Muscle layer of colon (tissue), 2 donors: Measurements from ENCODE around the gene CD82.
"Not testable (repeated sequence)": the region's sequence is repeated elsewhere in the genome, so short reads cannot be mapped to it uniquely, and the experiment has no call there.

Source experiments
- H3K27ac ChIP-seq: one replicate; pipeline ENCODE4 v1.7.0; 2013; ENCODE audit warnings: low read depth, mild to moderate bottlenecking, low read length, moderate library complexity
- H3K27me3 ChIP-seq, 2 donors: one replicate each; pipeline ENCODE4 v1.7.0; 2013; ENCODE audit warnings: low read length in 2 of 2, mild to moderate bottlenecking in 2 of 2; ENCODE audit not compliant: insufficient read depth in 2 of 2, control insufficient read depth in 1 of 2
- H3K36me3 ChIP-seq: one replicate; pipeline ENCODE4 v1.7.0; 2013; ENCODE audit warnings: mild to moderate bottlenecking, low read length; ENCODE audit not compliant: insufficient read depth
- H3K4me1 ChIP-seq: one replicate; pipeline ENCODE4 v1.7.0; 2013; ENCODE audit warnings: mild to moderate bottlenecking, low read length; ENCODE audit not compliant: insufficient read depth
- H3K4me3 ChIP-seq, 2 donors: one replicate each; pipeline ENCODE4 v1.7.0; 2013; ENCODE audit warnings: low read length in 2 of 2, low read depth in 1 of 2, mild to moderate bottlenecking in 1 of 2, moderate library complexity in 1 of 2
- H3K9ac ChIP-seq: one replicate; pipeline ENCODE4 v1.7.0; 2013; ENCODE audit warnings: low read length
- H3K9me3 ChIP-seq: one replicate; pipeline ENCODE4 v1.7.0; 2013; ENCODE audit warnings: mild to moderate bottlenecking, low read length
- donor health status: abdominal sarcoma.
- donor health status: Adenocarcinoma of cecum.

Gene CD82

DNA sequence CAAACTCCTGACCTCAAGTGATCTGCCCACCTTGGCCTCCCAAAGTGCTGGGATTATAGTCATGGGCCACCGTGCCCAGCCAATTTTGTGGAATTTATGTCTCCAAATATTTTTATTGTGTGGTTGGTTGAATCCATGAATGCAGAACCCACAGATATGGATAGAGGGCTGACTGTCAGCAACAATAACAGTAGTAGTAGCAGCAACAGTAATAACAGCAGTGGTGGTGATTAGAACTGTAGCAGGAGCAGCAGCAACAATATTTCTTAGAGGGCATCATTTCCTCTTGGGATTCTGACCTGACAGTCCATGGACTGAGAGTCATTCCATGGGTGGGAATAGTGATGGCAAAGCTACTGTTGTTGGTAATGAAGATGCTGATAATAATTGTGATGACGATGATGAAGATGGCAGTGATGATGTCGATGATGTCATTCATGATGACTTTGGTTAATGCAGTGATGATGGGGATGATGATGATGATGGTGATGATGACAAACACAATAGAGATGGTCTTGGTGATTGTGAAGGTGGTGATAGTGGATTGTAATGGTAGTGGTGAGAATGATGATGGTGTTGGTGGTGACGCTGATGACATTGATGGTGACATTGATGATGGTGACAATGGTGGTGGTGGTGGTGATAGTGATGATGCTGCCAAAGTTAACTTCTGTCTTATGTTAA is 13.9 kb upstream of the CD82 start:
- Histone ChIP-seq H3K36me3 (no peaks in the 10 kb centered on the region), H3K9ac (no peak overlapping the region), H3K27me3 (no peaks in the 10 kb centered on the region), H3K9me3 (no peaks in the 10 kb centered on the region), H3K27ac (no peak overlapping the region), H3K4me1 (no peaks in the 10 kb centered on the region), H3K4me3 (no peak overlapping the region)

DNA sequence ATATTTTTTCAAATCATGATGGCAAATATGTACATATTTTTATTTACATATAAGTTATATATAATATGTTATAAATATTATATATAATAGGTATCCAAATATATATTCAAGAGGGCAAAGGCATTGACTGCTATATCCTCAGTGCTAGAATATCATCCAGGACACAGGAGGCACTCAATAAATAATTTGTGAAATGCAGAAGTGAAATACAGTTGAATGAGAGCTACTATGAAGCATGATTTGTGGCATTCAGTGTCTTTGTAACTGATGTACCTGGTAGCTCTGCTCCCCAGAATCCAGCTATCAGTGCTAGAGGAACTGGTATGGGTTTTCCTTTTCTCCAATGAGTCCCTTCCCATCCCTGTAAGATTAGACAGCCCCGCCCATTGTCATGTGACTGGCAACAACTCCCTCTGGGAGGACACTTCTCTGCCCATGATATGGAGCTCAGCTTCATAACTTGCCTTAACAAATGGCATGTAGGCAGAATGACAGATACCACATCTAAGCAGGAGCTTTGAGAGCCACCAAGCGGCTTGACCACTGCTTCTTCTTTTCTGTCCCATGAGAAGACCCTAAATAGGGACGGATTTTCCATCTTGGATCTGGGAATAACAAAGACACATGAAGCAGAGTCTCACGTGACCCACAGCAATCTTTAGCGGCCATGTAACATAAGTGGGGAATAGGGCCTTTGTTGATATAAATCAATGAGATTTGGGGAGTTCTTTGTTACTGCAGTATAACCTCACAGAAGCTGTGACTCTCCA is 10.2 kb upstream of the CD82 start:
- no peak overlapping the region for H3K4me3 ChIP-seq

DNA sequence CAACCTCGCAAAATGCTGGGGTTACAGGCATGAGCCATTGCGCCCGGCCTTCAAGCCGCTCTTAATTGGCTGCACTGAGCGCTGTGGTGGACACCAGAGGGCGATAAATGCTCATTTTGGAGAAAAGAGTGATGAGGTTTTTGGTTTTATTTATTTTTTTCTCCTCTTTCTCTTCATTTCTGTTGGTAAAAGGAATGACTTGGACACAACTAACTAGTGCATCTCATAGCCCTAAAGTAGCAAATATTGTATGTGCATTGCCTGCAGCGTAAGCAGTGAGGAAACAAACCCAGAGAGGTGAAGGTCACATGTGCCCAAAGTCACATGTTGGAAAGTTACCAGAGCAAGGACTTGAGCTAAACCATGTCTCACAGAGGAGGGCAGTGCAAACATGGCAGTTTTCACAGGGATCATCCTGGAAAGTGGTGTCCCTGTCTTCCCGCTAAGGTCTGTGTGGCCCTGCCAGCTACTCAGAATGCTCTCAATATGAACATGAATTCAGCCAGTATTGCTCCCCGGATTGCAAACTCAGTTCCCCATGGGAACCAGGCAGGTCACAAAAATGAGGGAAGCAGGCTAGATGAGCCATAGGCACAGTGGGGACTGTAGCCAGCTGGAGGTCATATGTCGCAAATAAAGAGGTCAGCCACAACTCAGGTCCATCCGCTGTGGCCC is 8.6 kb upstream of the CD82 start:
- H3K9ac ChIP-seq = no peak overlapping the region
- no peak overlapping the region for H3K27ac ChIP-seq
- no peak overlapping the region for H3K4me3 ChIP-seq
- H3K4me1 ChIP-seq = peaks cover 6% of the 10 kb centered on the region
- H3K9me3 ChIP-seq = no peaks in the 10 kb centered on the region
- H3K36me3 ChIP-seq = no peaks in the 10 kb centered on the region
- H3K27me3 ChIP-seq = no peaks in the 10 kb centered on the region

More for the DNA sequence above, 10.2 kb upstream of the CD82 start:
- no peaks in the 10 kb centered on the region for H3K9me3 ChIP-seq
- no peaks in the 10 kb centered on the region for H3K36me3 ChIP-seq
- H3K4me1 ChIP-seq = peaks cover 6% of the 10 kb centered on the region
- no peak overlapping the region for H3K27ac ChIP-seq
- H3K27me3 ChIP-seq = no peaks in the 10 kb centered on the region
- H3K9ac ChIP-seq = no peak overlapping the region

DNA sequence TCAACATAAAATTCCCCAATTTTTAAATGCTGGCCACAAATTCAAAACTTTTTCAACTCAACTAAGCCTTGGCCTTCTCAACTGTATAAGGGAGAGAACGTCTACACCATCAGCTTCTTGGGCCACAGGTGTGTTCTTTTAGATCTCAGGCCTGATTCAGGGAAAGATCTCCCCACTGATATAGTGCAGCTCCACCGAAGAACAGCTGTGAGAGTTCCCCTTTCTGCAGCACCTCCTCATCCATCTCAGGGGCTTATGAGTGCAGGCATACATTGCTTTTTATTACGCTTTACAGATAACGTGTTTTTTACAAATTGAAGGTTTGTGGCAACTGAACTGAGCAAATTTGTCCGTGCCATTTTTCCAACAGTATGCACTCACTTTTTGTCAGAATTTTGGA is 8.0 kb upstream of the CD82 start:
- Histone ChIP-seq H3K9ac (no peak overlapping the region), H3K4me1 (peaks cover 6% of the 10 kb centered on the region), H3K27me3 (no peaks in the 10 kb centered on the region), H3K36me3 (no peaks in the 10 kb centered on the region), H3K27ac (no peak overlapping the region), H3K9me3 (no peaks in the 10 kb centered on the region), H3K4me3 (no peak overlapping the region)

DNA sequence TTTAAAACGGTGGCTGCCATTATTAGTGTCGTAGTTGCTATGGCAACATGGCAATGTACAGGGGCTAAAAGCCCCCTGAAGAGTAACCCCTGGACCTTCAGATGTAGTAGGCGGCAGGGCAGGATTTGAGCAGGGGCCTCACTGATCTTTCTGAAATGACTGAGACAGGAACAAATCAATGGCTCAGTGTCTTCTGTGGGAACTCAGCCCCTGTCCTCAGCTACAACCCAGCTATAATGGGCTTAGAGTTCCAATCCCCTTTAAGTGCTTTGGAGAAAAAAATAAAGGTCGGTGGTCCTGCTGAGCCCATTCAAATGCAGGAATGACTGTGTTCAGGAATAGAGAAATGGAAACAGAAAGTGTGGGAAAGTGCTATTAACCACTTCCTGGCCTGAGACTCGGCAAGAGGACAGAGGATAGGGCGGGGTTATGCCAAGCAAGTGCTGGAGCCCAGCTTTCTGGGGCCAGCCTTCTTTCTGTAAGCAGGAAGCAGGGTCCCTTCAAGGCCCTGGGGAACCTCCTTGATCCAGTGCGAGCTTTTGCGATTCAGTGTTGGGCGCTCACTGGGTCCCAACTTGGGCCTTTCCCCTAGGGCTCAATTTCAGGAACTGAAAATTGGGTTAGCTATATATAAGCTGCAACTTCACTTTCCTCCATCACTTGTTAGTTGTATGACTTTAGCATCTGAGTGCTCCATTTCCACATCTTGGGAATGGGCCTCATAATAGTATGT is 6.1 kb upstream of the CD82 start:
- H3K9me3 ChIP-seq = no peaks in the 10 kb centered on the region
- H3K36me3 ChIP-seq = no peaks in the 10 kb centered on the region
- H3K4me3 ChIP-seq = no peak overlapping the region
- peaks cover 17% of the 10 kb centered on the region for H3K4me1 ChIP-seq
- no peak overlapping the region for H3K27ac ChIP-seq
- no peak overlapping the region for H3K9ac ChIP-seq
- H3K27me3 ChIP-seq = no peaks in the 10 kb centered on the region

DNA sequence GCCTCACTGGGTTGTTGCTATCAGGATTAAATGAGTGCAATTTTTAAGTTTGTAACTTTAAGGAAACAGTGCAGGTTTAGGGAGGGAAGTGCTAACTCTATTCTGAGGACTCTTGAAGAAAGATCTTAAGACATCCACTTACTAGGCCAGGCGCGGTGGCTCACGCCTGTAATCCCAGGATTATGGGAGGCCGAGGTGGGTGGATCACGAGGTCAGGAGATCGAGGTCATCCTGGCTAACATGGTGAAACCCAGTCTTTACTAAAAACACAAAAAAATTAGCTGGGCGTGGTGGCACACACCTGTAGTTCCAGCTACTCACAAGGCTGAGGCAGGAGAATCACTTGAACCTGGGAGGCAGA is 5.5 kb upstream of the CD82 start:
- not testable (repeated sequence) for H3K36me3 ChIP-seq, H3K9me3 ChIP-seq, H3K4me3 ChIP-seq, H3K9ac ChIP-seq, H3K27ac ChIP-seq, H3K27me3 ChIP-seq
- H3K4me1 ChIP-seq = peaks cover 21% of the 10 kb centered on the region

DNA sequence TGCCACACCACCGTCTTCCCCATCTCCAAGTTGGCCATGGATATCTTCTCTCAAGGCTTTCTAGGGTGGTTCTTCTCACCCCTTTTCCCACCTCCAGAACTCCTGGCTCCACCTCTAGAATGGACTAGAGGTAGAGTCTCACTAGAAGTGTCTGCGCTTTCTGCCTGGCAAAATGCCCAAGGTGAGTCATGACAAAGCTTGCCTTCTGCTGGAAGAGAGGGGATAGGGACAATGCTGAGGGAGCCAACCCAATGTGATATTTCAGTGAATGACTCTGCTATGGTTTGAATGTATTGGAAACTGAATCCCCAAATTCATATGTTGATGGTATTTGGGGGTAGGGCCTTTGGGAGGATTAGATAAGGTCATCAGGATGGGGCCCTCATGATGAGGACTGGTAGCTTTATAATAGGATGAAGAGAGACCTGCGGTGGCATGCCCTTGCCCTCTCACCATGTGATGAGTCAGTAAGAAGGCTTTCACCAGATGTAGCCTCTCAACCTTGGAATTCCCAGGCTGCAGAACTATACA is 4.1 kb upstream of the CD82 start:
- no peak overlapping the region for H3K27ac ChIP-seq

DNA sequence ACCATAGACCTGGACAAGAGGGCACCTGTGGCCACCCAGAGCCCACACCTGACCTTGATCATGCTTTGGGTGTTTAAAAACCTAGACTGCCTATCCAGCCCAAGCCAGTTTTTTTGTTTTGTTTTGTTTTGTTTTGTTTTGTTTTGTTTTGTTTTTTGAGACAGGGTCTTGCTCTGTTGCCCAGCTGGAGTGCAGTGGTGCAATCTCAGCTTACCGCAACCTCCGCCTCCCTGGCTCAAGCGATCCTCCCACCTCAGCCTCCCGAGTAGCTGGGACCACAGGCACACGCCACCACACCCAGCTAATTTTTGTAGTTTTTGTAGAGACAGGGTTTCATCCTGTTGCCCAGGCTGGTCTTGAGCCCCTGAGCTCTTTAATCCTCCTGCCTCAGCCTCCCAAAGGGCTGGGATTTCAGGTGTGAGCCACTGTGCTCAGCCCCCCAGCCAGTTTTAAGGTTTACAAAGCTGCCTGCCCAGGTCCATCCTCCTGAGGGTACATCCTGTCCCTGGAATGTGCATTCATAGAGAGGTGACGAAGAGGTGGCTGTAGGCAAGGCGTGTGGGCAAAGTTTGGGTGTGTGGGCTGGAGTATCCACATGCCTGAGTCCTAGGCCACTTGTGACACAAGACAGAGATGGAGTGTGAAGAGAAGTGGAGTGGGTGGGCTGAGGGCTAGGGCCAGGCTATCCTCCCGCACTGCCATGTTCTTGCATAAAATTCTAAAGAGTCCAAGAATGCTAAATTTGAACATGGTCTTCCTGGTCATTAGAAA is 3.3 kb upstream of the CD82 start:
- H3K9me3 ChIP-seq = no peaks in the 10 kb centered on the region
- no peaks in the 10 kb centered on the region for H3K36me3 ChIP-seq
- no peak overlapping the region for H3K4me3 ChIP-seq
- H3K4me1 ChIP-seq = peaks cover 28% of the 10 kb centered on the region
- no peak overlapping the region for H3K9ac ChIP-seq
- no peak overlapping the region for H3K27ac ChIP-seq
- no peaks in the 10 kb centered on the region for H3K27me3 ChIP-seq

More for the DNA sequence above, 4.1 kb upstream of the CD82 start:
- Histone ChIP-seq H3K36me3 (no peaks in the 10 kb centered on the region), H3K4me1 (peaks cover 29% of the 10 kb centered on the region), H3K9me3 (no peaks in the 10 kb centered on the region), H3K4me3 (no peak overlapping the region), H3K27me3 (no peaks in the 10 kb centered on the region), H3K9ac (no peak overlapping the region)

DNA sequence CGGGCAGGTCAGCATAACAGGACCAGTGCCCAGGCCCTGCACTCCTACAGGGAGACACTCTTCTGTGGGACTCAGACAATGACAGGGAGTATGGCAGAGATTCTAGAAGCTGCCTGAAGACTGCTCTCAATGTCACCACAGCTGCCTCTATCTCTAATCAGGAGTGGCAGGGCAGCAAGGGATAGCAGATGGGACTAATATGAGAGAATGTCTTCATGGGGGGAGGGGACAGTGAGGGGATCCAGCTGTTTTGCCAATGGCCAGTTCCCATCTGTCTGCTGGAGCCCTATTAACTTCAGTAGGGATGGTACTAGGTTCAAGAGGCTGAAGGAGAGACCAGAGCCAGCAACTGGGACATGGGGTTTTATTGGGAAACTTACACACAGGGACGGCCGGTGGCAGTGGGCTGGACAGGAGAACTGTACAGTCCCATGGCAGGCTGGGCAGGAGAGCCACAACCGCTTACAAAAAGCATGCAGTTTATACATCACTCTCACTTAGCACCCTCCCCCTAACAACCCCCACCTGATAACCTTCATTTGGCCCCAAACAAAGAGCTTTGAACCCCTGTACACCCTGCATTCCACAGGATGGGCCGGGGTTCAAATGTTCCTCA is 2.5 kb upstream of the CD82 start:
- H3K36me3 ChIP-seq = no peaks in the 10 kb centered on the region
- no peaks in the 10 kb centered on the region for H3K27me3 ChIP-seq
- H3K27ac ChIP-seq = no peak overlapping the region
- no peak overlapping the region for H3K4me3 ChIP-seq
- H3K4me1 ChIP-seq = peaks cover 26% of the 10 kb centered on the region
- no peak overlapping the region for H3K9ac ChIP-seq
- no peaks in the 10 kb centered on the region for H3K9me3 ChIP-seq

DNA sequence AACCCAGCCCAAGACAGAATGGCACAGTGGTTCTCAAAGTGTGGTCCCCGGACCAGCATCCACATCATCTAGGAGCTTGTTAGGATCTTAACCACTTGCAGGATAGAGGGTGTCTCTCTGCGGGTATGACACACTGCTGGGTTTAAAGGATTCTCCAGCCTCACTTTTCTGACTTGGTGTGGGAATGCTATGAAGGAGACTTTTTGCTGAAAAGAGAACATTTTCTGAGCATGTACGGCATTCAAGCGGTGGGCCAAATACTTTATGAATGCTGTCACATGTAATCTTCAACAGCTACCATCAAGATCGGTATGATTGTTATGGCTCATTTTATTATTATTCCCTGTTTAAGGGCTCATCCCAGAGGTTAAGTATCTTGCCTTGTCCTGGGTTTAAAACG is 1.8 kb upstream of the CD82 start:
- Histone ChIP-seq H3K27me3 (no peaks in the 10 kb centered on the region), H3K4me3 (no peak overlapping the region), H3K9me3 (no peaks in the 10 kb centered on the region), H3K27ac (peak overlapping the region; percentile 85), H3K36me3 (no peaks in the 10 kb centered on the region), H3K9ac (no peak overlapping the region), H3K4me1 (peaks cover 29% of the 10 kb centered on the region)
